HCT116 (cell line): ENCODE data around the gene CDC42EP4. TPM values are rescaled to one million over a fixed set of nuclear protein-coding genes. Genes with fewer than 3 reads are reported as not detected.

Source experiments
- ATAC-seq: fragments of 200-7000 bp; cut with Tn5 transposase; 2 replicates; pipeline ENCODE4 v1.9.1; 2020; ENCODE audit warnings: mild to moderate bottlenecking, moderate library complexity
- BruUV-seq: library from RNA; stranded (reverse); fragments of 400-500 nt; replicated peaks from 2 replicates; lab custom pipeline; 2021; lab: Mats Ljungman, UMichigan
- CTCF ChIA-PET: fragments of 300-600 bp; sonication (Branson Sonifier 250); formaldehyde crosslinking; loops from one replicate; lab custom pipeline; 2021; ENCODE audit warnings: antibody characterized with exemption; lab: Charles Lee
- POLR2A ChIA-PET: fragments of 300-600, 350-600 bp; sonication (Branson Sonifier 250); formaldehyde crosslinking; loops from one replicate; lab custom pipeline; 2021; ENCODE audit warnings: antibody characterized with exemption; lab: Charles Lee
- RAD21 ChIA-PET, 2 experiments: fragments of 300-600 bp; sonication (Branson Sonifier 250); formaldehyde crosslinking; loops; one replicate each; lab custom pipeline; 2023; ENCODE audit warnings: low total read pairs in 2 of 2; ENCODE audit not compliant: uncharacterized antibody in 2 of 2, unreplicated experiment in 2 of 2, low non-redundant PET in 1 of 2; lab: Charles Lee
- DNase-seq: peaks from one replicate; pipeline ENCODE4 v3.0.0-alpha.2; 2010; ENCODE audit warnings: low read depth, low spot score
- H2AFZ ChIP-seq: fragments of 200-600 bp; shearing (Covaris generic), sonication (generic); 2 replicates; pipeline ENCODE4 v1.6.1; 2017; ENCODE audit warnings: low read depth, mixed run types, mixed read lengths, antibody characterized with exemption, low read length; ENCODE audit not compliant: poor library complexity, severe bottlenecking
- H3K27ac ChIP-seq: 2 replicates; pipeline ENCODE4 v1.5.1; 2012; ENCODE audit warnings: low read depth, low read length
- H3K27me3 ChIP-seq: fragments of 200-600 bp; sonication (generic); 2 replicates; pipeline ENCODE4 v1.6.1; 2016; ENCODE audit warnings: mixed run types, low read length, mixed read lengths; ENCODE audit not compliant: insufficient read depth
- H3K36me3 ChIP-seq, 2 experiments: fragments of 200-500 bp in 1 of 2; fragments of 200-600 bp in 1 of 2; sonication (Bioruptor generic) in 1 of 2; sonication (generic) in 1 of 2; 2 replicates each; pipeline versions ENCODE4 v1.5.1 to v1.6.1; 2014 to 2016; ENCODE audit warnings: low read length in 2 of 2, inconsistent platforms in 1 of 2, mixed read lengths in 1 of 2, mixed run types in 1 of 2; ENCODE audit not compliant: insufficient read depth in 2 of 2, control insufficient read depth in 1 of 2
- H3K4me1 ChIP-seq, 2 experiments: fragments of 200-600 bp in 1 of 2; sonication (generic) in 1 of 2; 2 replicates each; pipeline versions ENCODE4 v1.5.1 to v1.6.1; 2012 to 2017; ENCODE audit warnings: low read length in 2 of 2, inconsistent platforms in 1 of 2, mild to moderate bottlenecking in 1 of 2, mixed read lengths in 1 of 2, mixed run types in 1 of 2, moderate library complexity in 1 of 2; ENCODE audit not compliant: insufficient read depth in 2 of 2, control insufficient read depth in 1 of 2
- H3K4me2 ChIP-seq: fragments of 200-600 bp; sonication (generic); 2 replicates; pipeline ENCODE4 v1.6.1; 2017; ENCODE audit warnings: mixed run types, low read length, mixed read lengths
- H3K4me3 ChIP-seq, 2 experiments: fragments of 200-600 bp in 1 of 2; sonication (generic) in 1 of 2; replicated peaks in 1 of 2; 2 replicates each; pipeline ENCODE4 v1.5.1; 2011 to 2016; ENCODE audit warnings: low read length in 2 of 2, control low read depth in 1 of 2, low read depth in 1 of 2, mild to moderate bottlenecking in 1 of 2, mixed read lengths in 1 of 2, mixed run types in 1 of 2
- H3K79me2 ChIP-seq: fragments of 200-600 bp; sonication (generic); 2 replicates; pipeline ENCODE4 v1.6.1; 2017; ENCODE audit warnings: mild to moderate bottlenecking, mixed run types, low read length, moderate library complexity, mixed read lengths; ENCODE audit not compliant: insufficient read depth
- H3K9ac ChIP-seq: fragments of 200-600 bp; sonication (generic); 2 replicates; pipeline ENCODE4 v1.6.1; 2016; ENCODE audit warnings: low read length, mixed read lengths
- H3K9me2 ChIP-seq: fragments of 200-600 bp; sonication (generic), shearing (Covaris generic); 2 replicates; pipeline ENCODE4 v1.6.1; 2017; ENCODE audit warnings: mixed run types, mild to moderate bottlenecking, moderate library complexity; ENCODE audit not compliant: insufficient read depth
- H3K9me3 ChIP-seq, 2 experiments: fragments of 200-500 bp in 1 of 2; fragments of 200-600 bp in 1 of 2; sonication (Bioruptor generic) in 1 of 2; sonication (generic) in 1 of 2; 2 replicates each; pipeline ENCODE4 v1.6.1; 2014 to 2017; ENCODE audit warnings: low read length in 2 of 2, mixed read lengths in 2 of 2, inconsistent platforms in 1 of 2, low read depth in 1 of 2, mild to moderate bottlenecking in 1 of 2, mixed run types in 1 of 2, moderate library complexity in 1 of 2; ENCODE audit not compliant: control insufficient read depth in 1 of 2, insufficient read depth in 1 of 2
- H4K20me1 ChIP-seq: fragments of 200-600 bp; sonication (generic), shearing (Covaris generic); 2 replicates; pipeline ENCODE4 v1.6.1; 2017; ENCODE audit warnings: mixed run types, mild to moderate bottlenecking, moderate library complexity; ENCODE audit not compliant: insufficient read depth
- ATF3 ChIP-seq: IDR thresholded peaks from 2 replicates; pipeline ENCODE4 v1.6.1; 2012
- CBX3 ChIP-seq: IDR thresholded peaks from 2 replicates; pipeline ENCODE4 v1.6.1; 2012; ENCODE audit warnings: low read depth
- CEBPB ChIP-seq: IDR thresholded peaks from 2 replicates; pipeline ENCODE4 v1.6.1; 2012; ENCODE audit warnings: low read depth
- CTCF ChIP-seq, 3 experiments: fragments of 200-600 bp in 1 of 3; sonication (generic) in 1 of 3; IDR thresholded peaks in 2 of 3; conservative IDR thresholded peaks in 1 of 3; 2 replicates each; pipeline ENCODE4 v1.5.1; 2012 to 2017; ENCODE audit warnings: low read depth in 2 of 3, low read length in 2 of 3, antibody characterized with exemption in 1 of 3, borderline replicate concordance in 1 of 3, control low read depth in 1 of 3, mild to moderate bottlenecking in 1 of 3, mixed read lengths in 1 of 3, mixed run types in 1 of 3, moderate library complexity in 1 of 3; ENCODE audit not compliant: insufficient read depth in 1 of 3
- EGR1 ChIP-seq: IDR thresholded peaks from 2 replicates; pipeline ENCODE4 v1.6.1; 2012; ENCODE audit warnings: low read depth
- ELF1 ChIP-seq: IDR thresholded peaks from 2 replicates; pipeline ENCODE4 v1.6.1; 2012; ENCODE audit warnings: low read depth, borderline replicate concordance
- EZH2 ChIP-seq: fragments of 200-600 bp; sonication (generic); IDR thresholded peaks from 2 replicates; pipeline ENCODE4 v1.6.1; 2017; ENCODE audit warnings: antibody characterized with exemption, mixed run types
- EZH2phosphoT487 ChIP-seq: fragments of 200-600 bp; IDR thresholded peaks from 2 replicates; pipeline ENCODE4 v1.6.1; 2018; ENCODE audit warnings: antibody characterized with exemption, borderline replicate concordance
- FOSL1 ChIP-seq: IDR thresholded peaks from 2 replicates; pipeline ENCODE4 v1.6.1; 2012; ENCODE audit warnings: low read depth
- JUND ChIP-seq: IDR thresholded peaks from 2 replicates; pipeline ENCODE4 v1.6.1; 2012
- POLR2A ChIP-seq: IDR thresholded peaks from 2 replicates; pipeline ENCODE4 v1.7.0; 2011; ENCODE audit warnings: borderline replicate concordance; ENCODE audit not compliant: insufficient read depth, insufficient read length; ENCODE audit errors: extremely low read depth
- POLR2AphosphoS5 ChIP-seq: IDR thresholded peaks from 2 replicates; pipeline ENCODE4 v1.6.1; 2011; ENCODE audit warnings: mild to moderate bottlenecking, low read depth, low read length, moderate library complexity
- RAD21 ChIP-seq: IDR thresholded peaks from 2 replicates; pipeline ENCODE4 v1.6.1; 2012; ENCODE audit warnings: low read depth, mild to moderate bottlenecking
- SIN3A ChIP-seq: IDR thresholded peaks from 2 replicates; pipeline ENCODE4 v1.6.1; 2012; ENCODE audit warnings: low read depth
- SP1 ChIP-seq: IDR thresholded peaks from 2 replicates; pipeline ENCODE4 v1.6.1; 2012; ENCODE audit warnings: low read depth
- TCF7L2 ChIP-seq: IDR thresholded peaks from 2 replicates; pipeline ENCODE4 v1.7.0; 2011; ENCODE audit warnings: borderline replicate concordance, inconsistent platforms; ENCODE audit not compliant: insufficient read depth, insufficient read length; ENCODE audit errors: extremely low read depth
- YY1 ChIP-seq: IDR thresholded peaks from 2 replicates; pipeline ENCODE4 v1.6.1; 2011; ENCODE audit warnings: low read length, low read depth, moderate library complexity, mild to moderate bottlenecking; ENCODE audit not compliant: insufficient replicate concordance; ENCODE audit errors: extremely low read depth
- ZFX ChIP-seq: fragments of 450-650 bp; IDR thresholded peaks from 2 replicates; pipeline ENCODE4 v1.6.1; 2017
- ZNF274 ChIP-seq: fragments of 200-500 bp; sonication (Bioruptor generic); IDR thresholded peaks from 2 replicates; pipeline ENCODE4 v1.6.1; 2014; ENCODE audit warnings: mild to moderate bottlenecking, low read depth, low read length, inconsistent platforms
- intact Hi-C: fragments of 100-400 bp; cut with micrococcal nuclease; formaldehyde crosslinking; loops from 2 replicates; pipeline ENCODE4 v1.10.0; 2022
- total RNA-seq: library from RNA; stranded (reverse); gene quantifications from one replicate; pipeline ENCODE4 v1.2.1, GENCODE V29; 2021; ENCODE audit not compliant: unreplicated experiment
- TF ChIP-seq, protein P1 (sequence below): IDR thresholded peaks from 2 replicates; pipeline ENCODE4 v1.6.1; 2012; ENCODE audit warnings: low read depth
- TF ChIP-seq, protein P2 (sequence below): IDR thresholded peaks from 2 replicates; pipeline ENCODE4 v1.6.1; 2011; ENCODE audit warnings: mild to moderate bottlenecking, low read length, moderate library complexity; ENCODE audit not compliant: insufficient replicate concordance; ENCODE audit errors: extremely low read depth

CDC42EP4 gene
- total RNA-seq, 1 experiment from 2014 or later = 54.9 TPM

GRCh38 chr17:73359987-73360410 lies 48.2 kb upstream of the CDC42EP4 start:
- ChIA-PET POLR2A (interaction anchor here (0.7 to 1.4 kb wide), 4 partner anchors 21 to 104 kb away, joined by 3 to 6 read pairs (median 4); no protein-coding TSS in a partner anchor), CTCF (interaction anchor here (1.1 to 2.0 kb wide), 6 partner anchors 10 to 803 kb away, joined by 3 to 10 read pairs (median 7); no protein-coding TSS in a partner anchor), RAD21 (interaction anchor here (0.6 to 1.1 kb wide), 6 partner anchors 10 to 105 kb away, joined by 3 to 4 read pairs (median 3); no protein-coding TSS in a partner anchor)
- Histone ChIP-seq H3K27me3 (no peaks in the 10 kb centered on the region), H2AFZ (peak overlapping the region; percentile 62), H4K20me1 (no peaks in the 10 kb centered on the region), H3K79me2 (no peaks in the 10 kb centered on the region), H3K4me2 (peak overlapping the region; percentile 71), H3K9me3 (no peaks in the 10 kb centered on the region), H3K9me2 (no peaks in the 10 kb centered on the region), H3K36me3 (no peaks in the 10 kb centered on the region), H3K4me1 (peaks cover 14 to 29% of the 10 kb centered on the region in 2 experiments), H3K9ac (no peak overlapping the region), H3K27ac (peak overlapping the region; percentile 2; the same call in 1 of the 2 replicates), H3K4me3 (peak overlapping the region; percentile 1 to 36; a peak in 2 of 4 replicates)
- ATAC-seq = peak; percentile 96
- intact Hi-C loops = no loop called here
- BruUV-seq = no TSS peak
- DNase-seq = peak; percentile 59
- TF ChIP-seq JUND (no peak), TCF7L2 (peak; percentile 99), ATF3 (no peak), SP1 (no peak; the same call in 1 of the 2 replicates), EZH2 (no peak), EZH2phosphoT487 (no peak), ELF1 (no peak), RAD21 (peak; percentile 77), ZFX (no peak), CBX3 (no peak), POLR2AphosphoS5 (peak; percentile 46; the same call in 1 of the 2 replicates), ZNF274 (no peak), CTCF (IDR thresholded peaks at IDR 0.05 in 2 of 3, conservative IDR thresholded peaks at IDR 0.05 in 1 of 3; ENCODE audit: borderline replicate concordance in 1 of 3, insufficient read depth in 1 of 3, low read depth in 2 of 3, low read length in 2 of 3) (peak; percentile 47 to 54 (median 53); a peak in 4 of 6 replicates), FOSL1 (no peak), EGR1 (no peak), YY1 (peak; percentile 34), SIN3A (no peak), POLR2A (no peak), CEBPB (no peak)
- TF ChIP-seq, protein P1, sequence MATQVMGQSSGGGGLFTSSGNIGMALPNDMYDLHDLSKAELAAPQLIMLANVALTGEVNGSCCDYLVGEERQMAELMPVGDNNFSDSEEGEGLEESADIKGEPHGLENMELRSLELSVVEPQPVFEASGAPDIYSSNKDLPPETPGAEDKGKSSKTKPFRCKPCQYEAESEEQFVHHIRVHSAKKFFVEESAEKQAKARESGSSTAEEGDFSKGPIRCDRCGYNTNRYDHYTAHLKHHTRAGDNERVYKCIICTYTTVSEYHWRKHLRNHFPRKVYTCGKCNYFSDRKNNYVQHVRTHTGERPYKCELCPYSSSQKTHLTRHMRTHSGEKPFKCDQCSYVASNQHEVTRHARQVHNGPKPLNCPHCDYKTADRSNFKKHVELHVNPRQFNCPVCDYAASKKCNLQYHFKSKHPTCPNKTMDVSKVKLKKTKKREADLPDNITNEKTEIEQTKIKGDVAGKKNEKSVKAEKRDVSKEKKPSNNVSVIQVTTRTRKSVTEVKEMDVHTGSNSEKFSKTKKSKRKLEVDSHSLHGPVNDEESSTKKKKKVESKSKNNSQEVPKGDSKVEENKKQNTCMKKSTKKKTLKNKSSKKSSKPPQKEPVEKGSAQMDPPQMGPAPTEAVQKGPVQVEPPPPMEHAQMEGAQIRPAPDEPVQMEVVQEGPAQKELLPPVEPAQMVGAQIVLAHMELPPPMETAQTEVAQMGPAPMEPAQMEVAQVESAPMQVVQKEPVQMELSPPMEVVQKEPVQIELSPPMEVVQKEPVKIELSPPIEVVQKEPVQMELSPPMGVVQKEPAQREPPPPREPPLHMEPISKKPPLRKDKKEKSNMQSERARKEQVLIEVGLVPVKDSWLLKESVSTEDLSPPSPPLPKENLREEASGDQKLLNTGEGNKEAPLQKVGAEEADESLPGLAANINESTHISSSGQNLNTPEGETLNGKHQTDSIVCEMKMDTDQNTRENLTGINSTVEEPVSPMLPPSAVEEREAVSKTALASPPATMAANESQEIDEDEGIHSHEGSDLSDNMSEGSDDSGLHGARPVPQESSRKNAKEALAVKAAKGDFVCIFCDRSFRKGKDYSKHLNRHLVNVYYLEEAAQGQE = no peak
- TF ChIP-seq, protein P2, sequence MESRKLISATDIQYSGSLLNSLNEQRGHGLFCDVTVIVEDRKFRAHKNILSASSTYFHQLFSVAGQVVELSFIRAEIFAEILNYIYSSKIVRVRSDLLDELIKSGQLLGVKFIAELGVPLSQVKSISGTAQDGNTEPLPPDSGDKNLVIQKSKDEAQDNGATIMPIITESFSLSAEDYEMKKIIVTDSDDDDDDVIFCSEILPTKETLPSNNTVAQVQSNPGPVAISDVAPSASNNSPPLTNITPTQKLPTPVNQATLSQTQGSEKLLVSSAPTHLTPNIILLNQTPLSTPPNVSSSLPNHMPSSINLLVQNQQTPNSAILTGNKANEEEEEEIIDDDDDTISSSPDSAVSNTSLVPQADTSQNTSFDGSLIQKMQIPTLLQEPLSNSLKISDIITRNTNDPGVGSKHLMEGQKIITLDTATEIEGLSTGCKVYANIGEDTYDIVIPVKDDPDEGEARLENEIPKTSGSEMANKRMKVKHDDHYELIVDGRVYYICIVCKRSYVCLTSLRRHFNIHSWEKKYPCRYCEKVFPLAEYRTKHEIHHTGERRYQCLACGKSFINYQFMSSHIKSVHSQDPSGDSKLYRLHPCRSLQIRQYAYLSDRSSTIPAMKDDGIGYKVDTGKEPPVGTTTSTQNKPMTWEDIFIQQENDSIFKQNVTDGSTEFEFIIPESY = no peak
